ENCODE measurements around the gene ARL13B.
"Not testable (repeated sequence)": the region's sequence is repeated elsewhere in the genome, so short reads cannot be mapped to it uniquely, and the experiment has no call there.

The ARL13B gene

DNA sequence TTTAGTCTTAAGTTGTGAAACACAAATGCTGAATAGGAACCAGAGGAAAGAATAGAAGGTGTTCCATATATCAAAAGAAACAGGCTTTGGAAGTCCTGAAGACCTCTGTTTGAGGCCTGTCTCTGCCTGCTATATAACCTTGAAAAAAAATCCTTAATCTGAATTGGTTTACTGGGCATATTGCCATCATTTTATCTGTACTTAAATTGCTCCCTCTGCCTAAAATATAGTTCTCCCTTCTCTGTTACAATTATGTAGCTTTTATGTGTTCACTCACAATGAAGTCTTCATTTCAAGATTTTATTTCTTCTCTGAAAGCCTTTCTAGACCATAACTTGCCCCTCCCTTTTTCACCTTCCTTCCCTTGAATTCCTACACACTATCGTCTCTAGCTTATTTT, 21.2 kb downstream of the ARL13B start:
- DNase-seq = no peak

DNA sequence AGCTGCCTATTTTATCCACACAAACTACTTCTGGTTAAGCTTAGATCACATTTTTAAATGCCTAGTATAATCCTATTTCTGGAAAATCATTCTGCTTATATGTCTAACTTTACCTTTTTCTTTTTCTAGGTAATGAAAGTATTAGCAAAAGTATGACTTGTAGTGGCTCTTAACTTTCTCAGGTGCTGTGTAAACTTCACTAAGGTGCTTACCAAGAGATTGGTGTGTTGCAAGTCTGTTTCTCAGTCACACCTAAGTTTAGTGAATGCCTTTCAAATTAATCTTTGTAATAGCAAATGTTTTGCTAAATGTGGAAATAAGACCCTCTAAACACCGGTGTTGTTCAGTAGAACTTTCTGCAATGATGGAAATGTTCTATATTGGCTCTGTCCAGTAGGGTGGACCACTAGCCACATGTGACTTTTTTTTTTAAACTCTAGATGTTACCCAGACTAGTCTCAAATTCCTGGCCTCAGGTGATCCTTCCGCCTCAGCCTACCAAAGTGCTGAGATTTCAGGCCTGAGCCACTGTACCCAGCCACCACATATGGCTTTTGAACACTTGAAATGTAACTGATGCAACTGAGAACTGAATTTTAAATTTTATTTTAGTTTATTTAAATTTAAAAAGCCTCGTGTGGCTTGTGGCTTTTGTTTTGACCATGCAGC, 22.0 kb downstream of the ARL13B start:
- DNase-seq = no peak

GRCh38 chr3:94004301-94004910, 24.5 kb downstream of the ARL13B start:
- DNase-seq = no peak

DNA sequence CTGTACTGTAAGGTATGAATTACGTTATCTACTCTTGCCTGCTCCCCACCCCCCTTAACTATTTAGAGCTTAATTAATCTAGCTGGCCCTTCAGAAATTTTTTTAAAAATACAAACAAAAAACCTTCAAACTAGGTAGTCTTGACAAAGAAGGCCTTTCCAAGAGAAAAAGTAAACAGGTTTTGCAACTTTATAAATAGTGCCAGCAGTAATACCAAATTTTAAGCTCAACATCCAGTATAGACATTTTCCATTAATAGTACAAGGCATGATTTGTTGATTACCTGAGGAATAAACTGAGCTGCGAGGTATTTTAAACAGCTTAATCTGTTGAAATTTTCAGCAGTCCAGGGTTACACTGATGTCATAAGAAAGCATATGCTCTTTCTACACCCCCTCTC, 28.3 kb downstream of the ARL13B start:
- DNase-seq = no peak

GRCh38 chr3:94009608-94010007, 29.7 kb downstream of the ARL13B start:
- no peak for DNase-seq

GRCh38 chr3:94011233-94011711, 31.3 kb downstream of the ARL13B start:
- no peak for DNase-seq

DNA sequence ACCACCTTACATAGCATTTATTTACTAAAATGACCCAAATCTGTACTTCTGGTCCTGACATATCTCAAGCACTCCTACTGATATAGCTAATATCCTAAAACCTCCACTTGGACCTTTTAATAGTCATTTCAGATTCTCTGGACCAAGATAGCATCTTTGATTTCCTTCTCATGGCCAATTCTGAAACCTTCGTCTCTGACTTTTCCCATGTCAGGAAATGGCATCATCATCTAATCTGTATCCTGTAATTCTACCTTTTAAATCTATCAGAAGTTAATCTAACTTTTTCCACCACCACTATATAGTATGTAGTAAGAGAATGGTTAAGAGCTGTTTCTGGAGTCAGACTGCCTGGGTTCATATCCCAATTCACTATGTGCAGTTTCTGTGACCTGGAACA, 32.2 kb downstream of the ARL13B start:
- no peak for DNase-seq

DNA sequence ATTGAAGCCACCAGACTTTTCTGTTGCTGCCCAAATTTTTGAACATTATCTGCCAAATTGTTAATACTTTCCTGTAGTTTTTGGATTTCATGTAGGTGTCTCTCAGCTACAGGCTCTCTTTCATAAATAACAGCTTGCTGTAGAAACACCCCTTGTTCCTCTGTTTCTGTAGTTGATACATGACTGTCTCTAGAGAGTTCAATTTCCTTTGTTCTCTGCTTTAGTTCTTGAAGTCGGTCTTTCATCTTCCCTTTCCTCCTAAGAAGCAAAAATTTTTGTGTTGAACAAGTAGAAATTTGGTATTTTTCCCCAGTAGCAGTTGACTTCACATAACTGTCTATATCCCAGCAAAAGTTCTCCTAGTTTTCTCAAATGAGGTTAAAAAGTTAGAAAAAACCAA, 35.1 kb downstream of the ARL13B start:
- no peak for DNase-seq

DNA sequence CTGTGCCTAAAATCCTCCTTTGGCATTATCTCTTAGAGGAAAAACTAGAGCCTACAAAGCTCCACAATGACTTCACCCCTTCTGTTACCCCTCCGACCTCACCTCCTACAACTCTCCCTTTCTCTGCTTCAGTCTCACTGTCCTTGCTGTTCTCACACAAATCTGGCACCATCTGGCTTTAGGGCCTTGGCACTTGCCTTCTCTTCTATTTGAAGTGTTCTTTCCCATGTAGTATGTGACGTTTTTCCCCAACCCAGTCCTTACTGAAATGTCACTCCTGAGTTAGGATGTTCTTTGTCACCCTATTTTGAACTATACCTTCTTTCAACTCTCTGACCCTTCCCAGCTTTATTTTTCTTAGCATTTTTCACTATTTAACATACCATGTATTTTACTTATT, 39.7 kb downstream of the ARL13B start:
- no peak for DNase-seq

GRCh38 chr3:94020293-94020692, 40.3 kb downstream of the ARL13B start:
- DNase-seq = no peak

DNA sequence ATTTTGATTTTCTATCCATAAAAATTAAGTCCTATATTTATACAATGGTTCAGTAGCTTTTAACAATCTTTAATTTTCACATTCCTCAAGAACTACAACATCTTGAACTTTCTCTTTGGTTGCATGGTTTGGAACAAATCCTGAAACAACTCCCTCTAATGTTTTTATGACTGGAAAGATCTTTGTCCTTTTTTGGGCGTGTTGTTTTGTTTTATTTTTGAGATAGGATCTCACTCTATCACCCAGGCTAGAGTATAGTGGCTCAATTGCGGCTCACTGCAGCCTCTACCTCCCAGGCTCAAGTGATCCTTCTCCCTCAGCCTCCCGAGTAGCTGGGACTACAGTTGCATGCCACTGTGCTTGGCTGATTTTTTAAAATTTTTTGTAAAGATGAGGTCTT, 44.4 kb downstream of the ARL13B start:
- no peak for DNase-seq

GRCh38 chr3:94026623-94027022, 46.7 kb downstream of the ARL13B start:
- DNase-seq = no peak

- DNase-seq = no peak
These were observed 48.3 kb downstream of the ARL13B start, which contains the start of gene STX19 for GRCh38 chr3:94028093-94028837. Gene STX19, minus strand, starts transcription at chr3:94028597. Its CDS starts 13,328 bp downstream, at chr3:94015269.

- DNase-seq = no peak
These were observed 57.1 kb downstream of the ARL13B start for GRCh38 chr3:94036909-94037507.

DNA sequence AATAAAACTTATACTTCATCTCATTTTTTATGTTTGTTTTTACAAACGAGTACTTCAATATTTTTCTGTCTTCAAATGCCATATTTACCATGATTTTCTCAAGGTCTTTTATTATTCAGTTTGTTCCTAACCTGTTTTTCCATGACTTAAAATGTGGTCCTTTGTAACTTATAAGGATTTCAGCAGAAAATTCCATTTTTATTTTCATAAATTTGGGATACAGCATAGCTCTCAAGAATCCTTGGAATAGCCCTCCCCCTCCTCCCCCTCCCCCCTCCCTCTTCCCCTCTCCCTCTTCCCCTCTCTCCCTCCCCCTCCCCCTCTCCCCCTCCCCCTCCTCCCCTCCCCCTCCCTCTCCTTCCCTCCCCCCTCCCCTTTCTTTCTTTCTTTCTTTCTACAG, 63.3 kb downstream of the ARL13B start:
- DNase-seq = no peak

GRCh38 chr3:94044100-94044936, 64.4 kb downstream of the ARL13B start:
- DNase-seq = not testable (repeated sequence)

- no peak for DNase-seq
These were observed 66.6 kb downstream of the ARL13B start for GRCh38 chr3:94046533-94046932.

- no peak for DNase-seq
These were observed 69.3 kb downstream of the ARL13B start for GRCh38 chr3:94049267-94049666.

GRCh38 chr3:94050546-94050945, 70.6 kb downstream of the ARL13B start:
- no peak for DNase-seq

DNA sequence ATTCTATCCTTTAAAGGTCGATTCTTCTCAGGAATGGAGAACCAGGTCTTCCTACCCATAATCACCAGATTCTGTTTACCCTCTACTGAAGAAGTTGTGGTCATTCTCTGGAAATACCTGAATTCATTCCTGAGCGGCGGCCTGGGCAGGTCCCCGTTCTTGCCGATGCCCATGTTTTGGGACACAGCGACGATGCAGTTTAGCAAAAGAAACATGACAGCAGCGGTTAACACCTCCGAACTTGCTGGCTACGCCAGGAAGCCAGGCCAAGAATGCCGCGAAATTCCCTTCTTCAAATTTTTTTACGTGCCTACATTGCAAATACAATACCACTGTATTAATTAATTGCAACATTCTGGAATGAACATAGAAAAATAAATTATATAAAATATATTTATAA, 81.3 kb downstream of the ARL13B start:
- no peak for DNase-seq

GRCh38 chr3:94062513-94063404, 82.8 kb downstream of the ARL13B start, which contains the start of the genes DHFR2 and NSUN3:
Gene DHFR2, minus strand, starts transcription at chr3:94062916. Its CDS starts 1,405 bp downstream, at chr3:94061511.
Gene NSUN3, plus strand, starts transcription at chr3:94063061. Its CDS starts 66 bp downstream, at chr3:94063127.
- DNase-seq = peak; percentile 83

Measured in activated T-cell treated with anti-CD3 and anti-CD28 coated beads, Interleukin-2, amount 50 U/mL, for 1 hour (primary cell).